ENCODE results near the gene DNAH2.

The DNAH2 gene

GRCh38 chr17:7882068-7882467 lies 164.5 kb downstream of the DNAH2 start:
- no peak for DNase-seq

- no peak for DNase-seq
These were observed 165.1 kb downstream of the DNAH2 start for GRCh38 chr17:7882629-7883028.
